Neuronal stem cell (in vitro differentiated cells): ENCODE data around the gene CLDN14.

ENCODE experiments used
- DNase-seq: peaks from one replicate; pipeline ENCODE4 v3.0.0-alpha.2; 2013; ENCODE audit warnings: low spot score
- H2AFZ ChIP-seq: one replicate; pipeline ENCODE4 v1.6.1; 2013; ENCODE audit warnings: mild to moderate bottlenecking, low read length, inconsistent platforms
- H2AK5ac ChIP-seq: 2 replicates; pipeline ENCODE4 v1.6.1; 2013; ENCODE audit warnings: low read depth, mild to moderate bottlenecking, inconsistent platforms, low read length, moderate library complexity, mixed read lengths
- H2BK120ac ChIP-seq: 2 replicates; pipeline ENCODE4 v1.6.1; 2013; ENCODE audit warnings: low read depth, mild to moderate bottlenecking, inconsistent platforms, low read length, moderate library complexity, mixed read lengths
- H2BK12ac ChIP-seq: one replicate; pipeline ENCODE4 v1.6.1; 2013; ENCODE audit warnings: low read length, inconsistent platforms
- H2BK15ac ChIP-seq: 2 replicates; pipeline ENCODE4 v1.6.1; 2013; ENCODE audit warnings: mild to moderate bottlenecking, low read length, inconsistent platforms, mixed read lengths
- H2BK5ac ChIP-seq: one replicate; pipeline ENCODE4 v1.6.1; 2013; ENCODE audit warnings: inconsistent platforms, mild to moderate bottlenecking, low read length, moderate library complexity
- H3K14ac ChIP-seq: one replicate; pipeline ENCODE4 v1.6.1; 2013; ENCODE audit warnings: low read length, inconsistent platforms
- H3K18ac ChIP-seq: 2 replicates; pipeline ENCODE4 v1.6.1; 2013; ENCODE audit warnings: low read length, inconsistent platforms
- H3K23ac ChIP-seq: 2 replicates; pipeline ENCODE4 v1.6.1; 2013; ENCODE audit warnings: low read depth, mild to moderate bottlenecking, mixed read lengths, low read length, inconsistent platforms; ENCODE audit not compliant: poor library complexity
- H3K27ac ChIP-seq: replicated peaks from 3 replicates; pipeline ENCODE4 v1.5.1; 2013; ENCODE audit warnings: low read length, inconsistent platforms
- H3K27me3 ChIP-seq, 3 experiments: 2 replicates each; pipeline ENCODE4 v1.6.1; 2013; ENCODE audit warnings: low read length in 3 of 3, mild to moderate bottlenecking in 2 of 3, inconsistent platforms in 1 of 3, low read depth in 1 of 3, mixed read lengths in 1 of 3, moderate library complexity in 1 of 3; ENCODE audit not compliant: control insufficient read depth in 3 of 3, insufficient read depth in 3 of 3
- H3K36me3 ChIP-seq, 2 donors: replicated peaks in 1 of 2; 2 replicates each; pipeline ENCODE4 v1.6.1; 2013; ENCODE audit warnings: low read length in 2 of 2; ENCODE audit not compliant: control insufficient read depth in 2 of 2, insufficient read depth in 2 of 2
- H3K4ac ChIP-seq: 2 replicates; pipeline ENCODE4 v1.6.1; 2013; ENCODE audit warnings: inconsistent platforms, mild to moderate bottlenecking, low read length, moderate library complexity
- H3K4me1 ChIP-seq, 2 donors: 1 replicate in 1 of 2; 2 replicates in 1 of 2; pipeline ENCODE4 v1.6.1; 2013; ENCODE audit warnings: low read length in 2 of 2, low read depth in 1 of 2; ENCODE audit not compliant: control insufficient read depth in 2 of 2, insufficient read depth in 1 of 2
- H3K4me2 ChIP-seq: one replicate; pipeline ENCODE4 v1.6.1; 2013; ENCODE audit warnings: mild to moderate bottlenecking, low read length, inconsistent platforms; ENCODE audit not compliant: insufficient read depth, poor library complexity, severe bottlenecking
- H3K4me3 ChIP-seq, 2 donors: 2 replicates each; pipeline ENCODE4 v1.5.1; 2013; ENCODE audit warnings: low read length in 2 of 2, mild to moderate bottlenecking in 2 of 2, inconsistent platforms in 1 of 2, moderate library complexity in 1 of 2
- H3K79me1 ChIP-seq: one replicate; pipeline ENCODE4 v1.6.1; 2013; ENCODE audit warnings: low read depth, mild to moderate bottlenecking, inconsistent platforms, low read length, moderate library complexity
- H3K9ac ChIP-seq: one replicate; pipeline ENCODE4 v1.6.1; 2013; ENCODE audit warnings: mild to moderate bottlenecking, low read depth, low read length, inconsistent platforms; ENCODE audit not compliant: poor library complexity
- H3K9me3 ChIP-seq, 2 donors: replicated peaks in 1 of 2; 2 replicates each; pipeline versions ENCODE3 to v1.6.1; 2013; ENCODE audit warnings: low read length in 2 of 2, mild to moderate bottlenecking in 2 of 2, inconsistent platforms in 1 of 2, low read depth in 1 of 2, mixed read lengths in 1 of 2, moderate library complexity in 1 of 2; ENCODE audit not compliant: control insufficient read depth in 2 of 2, insufficient read depth in 1 of 2
- H4K8ac ChIP-seq: one replicate; pipeline ENCODE4 v1.6.1; 2013; ENCODE audit warnings: low read depth, mild to moderate bottlenecking, inconsistent platforms, low read length, moderate library complexity
- H4K91ac ChIP-seq: one replicate; pipeline ENCODE4 v1.6.1; 2013; ENCODE audit warnings: low read length, low read depth, mild to moderate bottlenecking, inconsistent platforms; ENCODE audit not compliant: poor library complexity
- whole genome bisulfite sequencing, 2 donors: extraction: QIAGEN DNeasy Blood & Tissue Kit; methylation state at CpG; one replicate each; pipeline ENCODE4 v1.1.7; 2013; ENCODE audit warnings: missing lambda C conversion rate in 2 of 2, mixed read lengths in 1 of 2; ENCODE audit not compliant: insufficient read length in 2 of 2, insufficient replicate concordance in 1 of 2; ENCODE audit errors: extremely low coverage in 2 of 2; 5-methylcytosine and 5-hydroxymethylcytosine counted together

The CLDN14 gene

GRCh38 chr21:36451506-36451905 is 28.4 kb downstream of the CLDN14 start:
- H2BK5ac ChIP-seq = no peak overlapping the region
- H4K91ac ChIP-seq = no peak overlapping the region
- H2AK5ac ChIP-seq = no peak overlapping the region
- H3K4me3 ChIP-seq = no peak overlapping the region
- H2BK120ac ChIP-seq = no peak overlapping the region
- H3K4me2 ChIP-seq = no peak overlapping the region
- no peak for DNase-seq
- H2BK15ac ChIP-seq = no peak overlapping the region
- H3K4ac ChIP-seq = no peak overlapping the region
- H3K14ac ChIP-seq = no peak overlapping the region
- no peak overlapping the region for H2AFZ ChIP-seq
- no peak overlapping the region for H4K8ac ChIP-seq
- no peak overlapping the region for H3K9ac ChIP-seq
- H3K79me1 ChIP-seq = no peaks in the 10 kb centered on the region
- no peak overlapping the region for H3K18ac ChIP-seq
- no peaks in the 10 kb centered on the region for H3K9me3 ChIP-seq
- H3K27ac ChIP-seq = no peak overlapping the region
- peaks cover 0 to 10% (median 0%) of the 10 kb centered on the region in 3 experiments for H3K27me3 ChIP-seq
- no peak overlapping the region for H2BK12ac ChIP-seq
- peaks cover 0 to 10% of the 10 kb centered on the region in 2 donors for H3K4me1 ChIP-seq
- H3K36me3 ChIP-seq = no peaks in the 10 kb centered on the region
- H3K23ac ChIP-seq = no peak overlapping the region
- WGBS, 2 donors = no CpG with 5 or more reads among the region's 8 CpGs

DNA sequence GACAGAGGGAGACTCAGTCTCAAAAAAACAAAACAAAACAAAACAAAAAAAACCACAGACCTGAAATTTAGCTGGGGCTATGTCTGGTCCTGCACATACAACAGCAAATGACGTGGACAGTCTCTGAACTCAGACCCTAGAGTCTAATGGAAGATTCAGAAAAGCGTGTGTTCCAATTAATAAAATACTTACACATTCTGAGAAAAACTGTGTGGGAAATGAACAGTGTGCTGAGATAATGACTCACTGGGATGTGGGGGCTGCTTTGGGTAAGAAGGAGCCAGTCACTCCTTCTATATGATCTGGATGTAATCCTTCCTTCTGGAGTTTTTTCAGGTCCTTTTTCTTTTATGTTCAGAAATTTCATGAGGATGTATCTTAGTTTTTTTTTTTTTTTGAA is 29.4 kb downstream of the CLDN14 start:
- Histone ChIP-seq H2BK120ac (no peak overlapping the region), H3K79me1 (no peaks in the 10 kb centered on the region), H3K4me3 (no peak overlapping the region), H3K36me3 (no peaks in the 10 kb centered on the region), H3K9me3 (no peaks in the 10 kb centered on the region), H3K4ac (no peak overlapping the region), H3K14ac (no peak overlapping the region), H3K4me2 (no peak overlapping the region), H3K4me1 (peaks cover 0 to 10% of the 10 kb centered on the region in 2 donors), H3K18ac (no peak overlapping the region), H3K27me3 (peaks cover 0 to 10% (median 0%) of the 10 kb centered on the region in 3 experiments), H2AK5ac (no peak overlapping the region), H4K91ac (no peak overlapping the region), H3K27ac (no peak overlapping the region), H3K23ac (no peak overlapping the region), H4K8ac (no peak overlapping the region), H2BK5ac (no peak overlapping the region), H2BK12ac (no peak overlapping the region), H2BK15ac (no peak overlapping the region), H3K9ac (no peak overlapping the region), H2AFZ (no peak overlapping the region)
- no CpG with 5 or more reads among the region's 2 CpGs for WGBS, 2 donors
- DNase-seq = no peak

- Histone ChIP-seq H3K9ac (no peak overlapping the region), H3K79me1 (no peaks in the 10 kb centered on the region), H3K27me3 (peaks cover 0 to 3% (median 0%) of the 10 kb centered on the region in 3 experiments)
Observed at GRCh38 chr21:36446301-36446700, 33.6 kb downstream of the CLDN14 start.

DNA sequence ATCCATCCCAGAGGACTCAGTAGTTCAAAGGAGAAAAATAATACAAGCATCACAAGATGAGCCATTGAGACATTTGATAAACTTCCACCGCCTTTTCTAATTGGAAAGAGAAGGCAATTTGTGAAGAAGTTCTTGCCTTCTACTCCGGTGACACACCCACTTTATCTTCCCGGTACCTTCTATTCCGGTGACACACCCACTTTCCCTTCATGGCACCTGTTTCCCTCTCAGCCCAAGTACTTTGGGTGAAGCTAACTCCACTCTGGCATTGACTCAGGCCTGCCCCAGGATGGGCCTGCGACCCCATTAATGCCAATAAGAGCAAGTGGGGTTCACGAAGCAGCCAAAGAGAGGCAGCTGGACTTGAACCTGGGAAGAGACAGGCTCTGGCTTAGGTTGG is 38.2 kb downstream of the CLDN14 start:
- no peak overlapping the region for H2BK5ac ChIP-seq
- H3K36me3 ChIP-seq = no peaks in the 10 kb centered on the region
- H3K27me3 ChIP-seq = no peaks in the 10 kb centered on the region
- H3K4ac ChIP-seq = no peak overlapping the region
- H2AFZ ChIP-seq = no peak overlapping the region
- H3K4me2 ChIP-seq = no peak overlapping the region
- no peak overlapping the region for H3K27ac ChIP-seq
- H2AK5ac ChIP-seq = no peak overlapping the region
- no peak for DNase-seq
- H3K9me3 ChIP-seq = no peaks in the 10 kb centered on the region
- H2BK15ac ChIP-seq = no peak overlapping the region
- H4K91ac ChIP-seq = no peak overlapping the region
- H3K18ac ChIP-seq = no peak overlapping the region
- no peak overlapping the region for H3K9ac ChIP-seq
- H4K8ac ChIP-seq = no peak overlapping the region
- no peak overlapping the region for H3K14ac ChIP-seq
- WGBS, 2 donors = no CpG with 5 or more reads among the region's 6 CpGs
- H3K23ac ChIP-seq = no peak overlapping the region
- no peak overlapping the region for H2BK120ac ChIP-seq
- H3K79me1 ChIP-seq = no peaks in the 10 kb centered on the region
- H3K4me1 ChIP-seq = no peaks in the 10 kb centered on the region
- H2BK12ac ChIP-seq = no peak overlapping the region
- no peak overlapping the region for H3K4me3 ChIP-seq

More at GRCh38 chr21:36446301-36446700, 33.6 kb downstream of the CLDN14 start:
- Histone ChIP-seq H2AK5ac (no peak overlapping the region), H3K23ac (no peak overlapping the region), H3K14ac (no peak overlapping the region), H3K4ac (no peak overlapping the region), H4K91ac (no peak overlapping the region), H2BK5ac (no peak overlapping the region), H4K8ac (no peak overlapping the region), H3K4me2 (no peak overlapping the region), H2BK12ac (no peak overlapping the region), H3K4me3 (no peak overlapping the region), H3K27ac (no peak overlapping the region), H3K4me1 (no peaks in the 10 kb centered on the region), H3K18ac (peak overlapping the region; percentile 31), H3K9me3 (no peaks in the 10 kb centered on the region), H3K36me3 (no peaks in the 10 kb centered on the region), H2BK120ac (no peak overlapping the region), H2BK15ac (no peak overlapping the region), H2AFZ (peak overlapping the region; percentile 26)
- no peak for DNase-seq
- no CpG with 5 or more reads among the region's 10 CpGs for WGBS, 2 donors
